Natural killer cell (primary cell): ENCODE data around the gene SYPL1. TPM values are rescaled to one million over a fixed set of nuclear protein-coding genes. Genes with fewer than 3 reads are reported as not detected.
"Not testable (repeated sequence)": the region's sequence is repeated elsewhere in the genome, so short reads cannot be mapped to it uniquely, and the experiment has no call there.

Source experiments
- ATAC-seq, 3 donors: fragments of 150-1000 bp in 2 of 3; fragments of 200-7000 bp in 1 of 3; cut with Tn5 transposase; 1 replicate in 1 of 3; 2 replicates in 2 of 3; pipeline ENCODE4 v1.10.0; 2021; ENCODE audit warnings: mild to moderate bottlenecking in 2 of 3, moderate library complexity in 2 of 3
- DNase-seq, 2 donors: peaks; one replicate each; pipeline versions ENCODE4 v3.0.0 to v3.0.0-alpha.2; 2013 to 2021; ENCODE audit warnings: mixed read lengths in 1 of 2
- H3K27ac ChIP-seq: one replicate; pipeline ENCODE4 v1.5.1; 2013; ENCODE audit warnings: mild to moderate bottlenecking, low read length
- H3K27me3 ChIP-seq: one replicate; pipeline ENCODE4 v1.6.1; 2013; ENCODE audit warnings: low read length; ENCODE audit not compliant: control insufficient read depth, insufficient read depth
- H3K36me3 ChIP-seq: one replicate; pipeline ENCODE4 v1.6.1; 2013; ENCODE audit warnings: low read length; ENCODE audit not compliant: control insufficient read depth, insufficient read depth
- H3K4me1 ChIP-seq: one replicate; pipeline ENCODE4 v1.6.1; 2013; ENCODE audit warnings: low read length; ENCODE audit not compliant: control insufficient read depth, insufficient read depth
- H3K4me3 ChIP-seq: one replicate; pipeline ENCODE4 v1.5.1; 2013; ENCODE audit warnings: low read length
- H3K9me3 ChIP-seq: one replicate; pipeline ENCODE4 v1.6.1; 2013; ENCODE audit warnings: low read length; ENCODE audit not compliant: control insufficient read depth, insufficient read depth
- H3K27ac Mint-ChIP-seq, 2 donors: one replicate each; pipeline ENCODE4 v1.8.0; 2022; ENCODE audit warnings: mild to moderate bottlenecking in 2 of 2, mixed read lengths in 2 of 2, moderate library complexity in 1 of 2
- H3K27me3 Mint-ChIP-seq, 2 donors: one replicate each; pipeline ENCODE4 v1.8.0; 2022; ENCODE audit warnings: low read depth in 2 of 2, mixed read lengths in 2 of 2
- H3K36me3 Mint-ChIP-seq: one replicate; pipeline ENCODE4 v1.8.0; 2022; ENCODE audit warnings: mixed read lengths
- H3K4me1 Mint-ChIP-seq, 2 donors: one replicate each; pipeline ENCODE4 v1.8.0; 2022; ENCODE audit warnings: mixed read lengths in 2 of 2
- H3K4me3 Mint-ChIP-seq: one replicate; pipeline ENCODE4 v1.8.0; 2022; ENCODE audit warnings: mild to moderate bottlenecking, moderate library complexity, mixed read lengths
- H3K9me3 Mint-ChIP-seq, 2 donors: one replicate each; pipeline ENCODE4 v1.8.0; 2022; ENCODE audit warnings: mixed read lengths in 2 of 2
- CTCF ChIP-seq: fragments of 200-600 bp; IDR thresholded peaks from one replicate; pipeline ENCODE4 v1.8.0; 2022; ENCODE audit warnings: antibody characterized with exemption
- WGBS: methylation state at CpG from one replicate; pipeline ENCODE4 v1.1.7; 2013; ENCODE audit warnings: missing lambda C conversion rate; ENCODE audit not compliant: insufficient coverage; 5-methylcytosine and 5-hydroxymethylcytosine counted together
- intact Hi-C: fragments of 100-400 bp; cut with micrococcal nuclease; formaldehyde crosslinking; loops from one replicate; pipeline ENCODE4 v1.14.2; 2022
- total RNA-seq, 4 donors: library from RNA; stranded (reverse); fragments of 120-200 nt in 1 of 4; gene quantifications; one replicate each; pipeline versions ENCODE4 v1.2.3 to v1.2.4, GENCODE V29; 2013 to 2022

Gene SYPL1
- total RNA-seq, 3 donors from 2014 or later (not counting 1 experiment from before 2014, with no cell fraction given) = 13.1 to 22.2 (median 14.9) TPM

- Mint-ChIP-seq H3K9me3 (no peaks in the 10 kb centered on the region), H3K27me3 (peaks cover 9 to 11% of the 10 kb centered on the region in 2 donors), H3K36me3 (no peaks in the 10 kb centered on the region), H3K4me1 (no peaks in the 10 kb centered on the region), H3K4me3 (no peak overlapping the region), H3K27ac (no peak overlapping the region)
- Histone ChIP-seq H3K27ac (no peak overlapping the region), H3K4me3 (no peak overlapping the region), H3K4me1 (no peaks in the 10 kb centered on the region), H3K36me3 (no peaks in the 10 kb centered on the region), H3K27me3 (no peaks in the 10 kb centered on the region), H3K9me3 (no peaks in the 10 kb centered on the region)
- TF ChIP-seq CTCF = no peak
- no peak for ATAC-seq
- no peak for DNase-seq
- WGBS = 85% methylated on average over 6 of the region's 6 CpGs
- intact Hi-C loops = no loop called here
These were observed 26.7 kb upstream of the SYPL1 start for GRCh38 chr7:106138776-106139175.

- H3K9me3 Mint-ChIP-seq, H3K36me3 ChIP-seq, H3K4me1 Mint-ChIP-seq, H3K27ac ChIP-seq, H3K4me3 ChIP-seq, DNase-seq, intact Hi-C loops, H3K27ac Mint-ChIP-seq, H3K36me3 Mint-ChIP-seq, H3K4me3 Mint-ChIP-seq, H3K27me3 ChIP-seq, H3K4me1 ChIP-seq, ATAC-seq, H3K9me3 ChIP-seq: not testable (repeated sequence)
- H3K27me3 Mint-ChIP-seq = peaks cover 10 to 17% of the 10 kb centered on the region in 2 donors
These were observed 26.1 kb upstream of the SYPL1 start for GRCh38 chr7:106138181-106138580.

GRCh38 chr7:106134241-106134640 lies 22.1 kb upstream of the SYPL1 start:
- no peaks in the 10 kb centered on the region for H3K9me3 Mint-ChIP-seq
- Histone ChIP-seq H3K4me1 (no peaks in the 10 kb centered on the region), H3K36me3 (no peaks in the 10 kb centered on the region), H3K9me3 (no peaks in the 10 kb centered on the region), H3K27me3 (no peaks in the 10 kb centered on the region), H3K4me3 (no peak overlapping the region), H3K27ac (no peak overlapping the region)
- H3K4me1 Mint-ChIP-seq = no peaks in the 10 kb centered on the region
- H3K4me3 Mint-ChIP-seq = no peak overlapping the region
- 95% methylated on average over 1 of the region's 3 CpGs for WGBS
- no peak overlapping the region for H3K27ac Mint-ChIP-seq
- peaks cover 17 to 34% of the 10 kb centered on the region in 2 donors for H3K27me3 Mint-ChIP-seq
- intact Hi-C loops = no loop called here
- no peak for DNase-seq
- no peak for ATAC-seq
- TF ChIP-seq CTCF = no peak
- H3K36me3 Mint-ChIP-seq = no peaks in the 10 kb centered on the region

- DNase-seq = no peak
These were observed 17.2 kb upstream of the SYPL1 start for GRCh38 chr7:106129291-106129690.

More at GRCh38 chr7:106129291-106129690, 17.2 kb upstream of the SYPL1 start:
- no peaks in the 10 kb centered on the region for H3K9me3 Mint-ChIP-seq
- 93% methylated on average over 3 of the region's 3 CpGs for WGBS
- no peak overlapping the region for H3K27ac ChIP-seq
- no peaks in the 10 kb centered on the region for H3K27me3 ChIP-seq
- H3K4me1 Mint-ChIP-seq = peaks cover 0 to 5% of the 10 kb centered on the region in 2 donors
- H3K36me3 Mint-ChIP-seq = no peaks in the 10 kb centered on the region
- TF ChIP-seq CTCF = no peak
- H3K4me1 ChIP-seq = no peaks in the 10 kb centered on the region
- H3K27me3 Mint-ChIP-seq = peaks cover 24 to 39% of the 10 kb centered on the region in 2 donors
- H3K36me3 ChIP-seq = no peaks in the 10 kb centered on the region
- H3K9me3 ChIP-seq = no peaks in the 10 kb centered on the region
- no peak overlapping the region for H3K4me3 Mint-ChIP-seq
- no peak for ATAC-seq
- intact Hi-C loops = no loop called here
- no peak overlapping the region for H3K27ac Mint-ChIP-seq
- no peak overlapping the region for H3K4me3 ChIP-seq
